Right hindlimb (tissue), 1 donor: ENCODE results near the gene RPS13.
"Not testable (repeated sequence)": the region's sequence is repeated elsewhere in the genome, so short reads cannot be mapped to it uniquely, and the experiment has no call there.

Experiments
- DNase-seq: peaks from one replicate; pipeline ENCODE4 v3.0.0-alpha.2; 2018

The RPS13 gene

GRCh38 chr11:17077520-17078401, at the start of gene RPS13:
RPS13 (minus strand) TSS chr11:17077667; CDS start chr11:17077641, 26 bp downstream.
- DNase-seq: peak; percentile 99

- no peak for DNase-seq
These were observed 44.5 kb upstream of the RPS13 start for GRCh38 chr11:17121981-17122380.

- no peak for DNase-seq
These were observed 39.8 kb upstream of the RPS13 start for GRCh38 chr11:17117262-17117661.

- DNase-seq: no peak
These were observed 38.6 kb upstream of the RPS13 start for GRCh38 chr11:17116117-17116516.

- DNase-seq: peak; percentile 21
These were observed 30.3 kb upstream of the RPS13 start for GRCh38 chr11:17107745-17108144.

GRCh38 chr11:17105404-17106040, 28.1 kb upstream of the RPS13 start:
- not testable (repeated sequence) for DNase-seq

GRCh38 chr11:17102462-17102861, 25.0 kb upstream of the RPS13 start:
- peak; percentile 19 for DNase-seq

- no peak for DNase-seq
These were observed 21.2 kb upstream of the RPS13 start for GRCh38 chr11:17098658-17099057.

- no peak for DNase-seq
These were observed 20.6 kb upstream of the RPS13 start for GRCh38 chr11:17098038-17098437.

- DNase-seq: not testable (repeated sequence)
These were observed 8.5 kb upstream of the RPS13 start for GRCh38 chr11:17085976-17086375.

- DNase-seq: no peak
These were observed 287 bp downstream of the RPS13 start for GRCh38 chr11:17077240-17077519.

GRCh38 chr11:17076517-17077239, 789 bp downstream of the RPS13 start:
- DNase-seq: peak; percentile 26

- no peak for DNase-seq
These were observed 2.0 kb downstream of the RPS13 start for GRCh38 chr11:17075506-17075905.

- DNase-seq: no peak
These were observed 4.0 kb downstream of the RPS13 start for GRCh38 chr11:17073370-17074027.

GRCh38 chr11:17067417-17067816, 10.1 kb downstream of the RPS13 start:
- no peak for DNase-seq

- DNase-seq: no peak
These were observed 10.8 kb downstream of the RPS13 start for GRCh38 chr11:17066691-17067090.

GRCh38 chr11:17063171-17064002, 14.1 kb downstream of the RPS13 start:
- DNase-seq: peak; percentile 35

- not testable (repeated sequence) for DNase-seq
These were observed 26.3 kb downstream of the RPS13 start for GRCh38 chr11:17051146-17051545.

- not testable (repeated sequence) for DNase-seq
These were observed 29.0 kb downstream of the RPS13 start for GRCh38 chr11:17048491-17048890.

GRCh38 chr11:17046690-17047089, 30.8 kb downstream of the RPS13 start:
- DNase-seq: no peak

- DNase-seq: no peak
These were observed 40.5 kb downstream of the RPS13 start for GRCh38 chr11:17036666-17037658.
